Measurements from ENCODE around the gene ARHGEF17. TPM values are rescaled to one million over a fixed set of nuclear protein-coding genes. Genes with fewer than 3 reads are reported as not detected.

Gene ARHGEF17
- total and polyA plus RNA-seq, 10 donors = 5.1 to 48.5 (median 29.0) TPM

DNA sequence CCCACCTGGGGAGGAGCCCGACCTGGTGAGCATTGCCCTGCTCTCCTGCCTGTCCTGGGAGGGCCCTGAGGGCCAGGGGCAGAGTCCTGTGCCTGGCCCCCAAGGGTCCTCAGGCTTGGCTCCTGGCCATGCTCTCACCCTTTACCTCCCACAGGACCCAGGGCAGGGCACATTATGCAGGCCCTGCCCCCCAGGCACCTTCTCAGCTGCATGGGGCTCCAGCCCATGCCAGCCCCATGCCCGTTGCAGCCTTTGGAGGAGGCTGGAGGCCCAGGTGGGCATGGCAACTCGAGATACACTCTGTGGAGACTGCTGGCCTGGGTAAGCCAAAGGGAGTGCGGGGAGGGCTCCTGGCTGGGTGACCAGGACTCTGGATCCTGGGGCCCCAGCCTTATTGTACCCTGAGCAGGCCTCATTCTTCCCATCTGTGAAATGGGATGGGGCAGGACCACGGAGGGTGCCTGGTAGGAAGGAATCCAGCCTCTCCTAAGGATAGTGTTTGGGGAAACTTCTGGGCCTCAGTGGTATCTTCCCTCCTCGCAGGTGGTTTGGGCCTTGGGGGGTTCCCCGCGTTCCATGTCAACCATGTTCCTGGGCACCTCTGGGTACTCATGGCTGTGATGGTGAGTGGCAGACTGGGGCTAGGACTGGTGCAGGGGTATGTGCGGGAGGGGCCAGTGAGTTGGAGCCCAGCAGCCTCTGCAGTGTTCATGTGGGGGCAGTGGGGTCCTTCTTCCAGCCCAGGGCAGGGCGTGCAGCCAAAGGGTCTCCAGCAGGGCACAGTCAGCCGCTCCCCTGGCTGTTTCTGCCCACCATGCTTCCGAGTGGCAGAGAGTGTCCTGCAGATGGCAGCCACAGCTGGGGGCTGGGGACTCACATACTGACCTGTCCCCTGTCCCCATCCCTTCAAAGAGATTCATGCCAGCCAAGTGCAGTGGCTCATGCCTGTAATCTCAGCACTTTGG is 82.8 kb downstream of the ARHGEF17 start:
- no peaks in the 10 kb centered on the region for H3K9me3 ChIP-seq
- no peaks in the 10 kb centered on the region for H3K27me3 ChIP-seq (replicated peaks in 1 of 7)
- H3K4me3 ChIP-seq = no peak overlapping the region
- TF ChIP-seq POLR2A (IDR thresholded peaks at IDR 0.05) (no peak), POLR2AphosphoS5 (IDR thresholded peaks at IDR 0.05) (peak in 1 of 3 donors; percentile 49)
- whole genome bisulfite sequencing, 5 donors = 93 to 97% (median 96%) methylated on average over 6 to 12 of the region's 12 CpGs
- peaks cover 0 to 72% (median 47%) of the 10 kb centered on the region in 6 donors for H3K36me3 ChIP-seq
- DNase-seq = peak; percentile 69
- intact Hi-C loops (cut with DNase I; ENCODE audit: low total_unique reads) = loop anchor here (5.0 kb wide), 1 partner anchor 39 kb away; no protein-coding TSS in a partner anchor
- peak overlapping the region in 5 of 8 donors; percentile 8 to 99 (median 97) for H3K27ac ChIP-seq
- peaks cover 29 to 81% (median 57%) of the 10 kb centered on the region in 6 donors for H3K4me1 ChIP-seq

DNA sequence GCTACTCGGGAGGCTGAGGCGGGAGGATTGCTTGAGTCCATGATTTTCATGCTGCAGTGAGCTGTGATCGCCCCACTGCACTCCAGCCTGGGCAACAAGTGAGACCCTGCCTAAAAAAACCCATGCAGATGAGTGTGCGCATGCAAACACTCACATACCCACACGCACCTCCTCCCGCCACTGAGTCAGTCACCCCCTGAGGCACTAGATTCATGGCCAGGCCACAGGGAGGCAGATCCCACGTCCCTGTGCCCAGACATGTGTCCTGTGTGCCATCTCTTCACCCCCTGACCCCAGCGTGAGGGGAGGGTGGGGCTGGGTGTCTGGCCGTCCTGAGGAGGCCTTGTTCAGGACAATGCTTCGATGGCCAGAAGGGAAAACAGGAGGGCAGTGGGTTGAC is 83.6 kb downstream of the ARHGEF17 start:
- Histone ChIP-seq H3K9me3 (no peaks in the 10 kb centered on the region), H3K4me3 (no peak overlapping the region), H3K36me3 (peaks cover 0 to 80% (median 53%) of the 10 kb centered on the region in 6 donors), H3K4me1 (peaks cover 21 to 73% (median 49%) of the 10 kb centered on the region in 6 donors), H3K27me3 (replicated peaks in 1 of 7) (no peaks in the 10 kb centered on the region), H3K27ac (peak overlapping the region in 2 of 8 donors; percentile 71 to 99)
- intact Hi-C loops (cut with DNase I; ENCODE audit: low total_unique reads) = loop anchor here (5.0 kb wide), 1 partner anchor 39 kb away; no protein-coding TSS in a partner anchor
- WGBS, 5 donors = 82 to 97% (median 92%) methylated on average over 10 of the region's 10 CpGs
- no peak for TF ChIP-seq POLR2A (IDR thresholded peaks at IDR 0.05)
- TF ChIP-seq, protein P1, sequence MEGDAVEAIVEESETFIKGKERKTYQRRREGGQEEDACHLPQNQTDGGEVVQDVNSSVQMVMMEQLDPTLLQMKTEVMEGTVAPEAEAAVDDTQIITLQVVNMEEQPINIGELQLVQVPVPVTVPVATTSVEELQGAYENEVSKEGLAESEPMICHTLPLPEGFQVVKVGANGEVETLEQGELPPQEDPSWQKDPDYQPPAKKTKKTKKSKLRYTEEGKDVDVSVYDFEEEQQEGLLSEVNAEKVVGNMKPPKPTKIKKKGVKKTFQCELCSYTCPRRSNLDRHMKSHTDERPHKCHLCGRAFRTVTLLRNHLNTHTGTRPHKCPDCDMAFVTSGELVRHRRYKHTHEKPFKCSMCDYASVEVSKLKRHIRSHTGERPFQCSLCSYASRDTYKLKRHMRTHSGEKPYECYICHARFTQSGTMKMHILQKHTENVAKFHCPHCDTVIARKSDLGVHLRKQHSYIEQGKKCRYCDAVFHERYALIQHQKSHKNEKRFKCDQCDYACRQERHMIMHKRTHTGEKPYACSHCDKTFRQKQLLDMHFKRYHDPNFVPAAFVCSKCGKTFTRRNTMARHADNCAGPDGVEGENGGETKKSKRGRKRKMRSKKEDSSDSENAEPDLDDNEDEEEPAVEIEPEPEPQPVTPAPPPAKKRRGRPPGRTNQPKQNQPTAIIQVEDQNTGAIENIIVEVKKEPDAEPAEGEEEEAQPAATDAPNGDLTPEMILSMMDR (IDR thresholded peaks at IDR 0.05 in 8 of 11, conservative IDR thresholded peaks at IDR 0.05 in 3 of 11) = no peak
- no peak for TF ChIP-seq POLR2AphosphoS5 (IDR thresholded peaks at IDR 0.05)
- no peak for DNase-seq

DNA sequence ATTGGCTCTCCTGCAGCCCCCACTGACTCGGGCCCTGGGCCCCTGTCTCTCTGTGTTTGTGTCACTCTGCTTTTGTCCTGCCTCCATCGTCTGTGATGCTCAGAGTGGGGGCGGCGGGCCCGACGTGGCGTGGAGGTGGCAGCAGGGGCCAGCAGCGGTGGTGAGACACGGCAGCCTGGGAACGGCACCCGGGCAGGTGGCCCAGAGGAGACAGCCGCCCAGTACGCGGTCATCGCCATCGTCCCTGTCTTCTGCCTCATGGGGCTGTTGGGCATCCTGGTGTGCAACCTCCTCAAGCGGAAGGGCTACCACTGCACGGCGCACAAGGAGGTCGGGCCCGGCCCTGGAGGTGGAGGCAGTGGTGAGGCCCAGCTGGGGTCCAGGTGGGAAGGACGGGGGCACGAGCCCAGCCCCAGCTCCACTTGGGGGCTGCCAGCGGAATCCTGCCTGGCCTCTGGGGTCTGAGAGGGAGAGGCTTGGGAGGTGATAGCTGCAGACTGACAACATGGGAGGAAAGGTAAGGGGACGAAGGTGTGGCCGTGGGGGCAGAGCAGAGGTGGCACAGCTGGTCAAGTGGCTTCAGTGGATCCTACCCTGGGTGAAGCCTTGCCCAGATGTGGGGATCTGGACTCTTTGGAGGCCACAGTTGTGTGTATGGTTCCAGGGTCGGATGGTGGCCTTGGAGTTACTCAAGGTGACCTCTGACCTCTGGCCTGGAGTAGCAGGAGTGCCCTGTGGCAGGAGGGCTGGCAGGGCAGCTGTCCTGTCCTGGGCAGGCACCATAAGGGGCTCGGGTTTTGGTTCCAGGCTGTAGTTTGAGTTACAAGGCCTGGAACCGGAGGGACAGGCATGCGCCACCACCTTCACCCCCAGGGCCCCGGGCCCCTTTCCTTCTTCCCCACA is 84.3 kb downstream of the ARHGEF17 start:
- DNase-seq = peak; percentile 76
- peaks cover 18 to 66% (median 42%) of the 10 kb centered on the region in 6 donors for H3K4me1 ChIP-seq
- intact Hi-C loops (cut with DNase I; ENCODE audit: low total_unique reads) = loop anchor here (5.0 kb wide), 1 partner anchor 40 kb away; no protein-coding TSS in a partner anchor
- TF ChIP-seq POLR2A (IDR thresholded peaks at IDR 0.05) (no peak), POLR2AphosphoS5 (IDR thresholded peaks at IDR 0.05) (peak in 1 of 3 donors; percentile 48)
- no peak overlapping the region for H3K4me3 ChIP-seq
- no peaks in the 10 kb centered on the region for H3K27me3 ChIP-seq (replicated peaks in 1 of 7)
- no peaks in the 10 kb centered on the region for H3K9me3 ChIP-seq
- 88 to 92% (median 91%) methylated on average over 21 to 31 of the region's 31 CpGs for WGBS, 5 donors
- peaks cover 0 to 87% (median 59%) of the 10 kb centered on the region in 6 donors for H3K36me3 ChIP-seq
- H3K27ac ChIP-seq = peak overlapping the region in 4 of 8 donors; percentile 19 to 71 (median 58)

DNA sequence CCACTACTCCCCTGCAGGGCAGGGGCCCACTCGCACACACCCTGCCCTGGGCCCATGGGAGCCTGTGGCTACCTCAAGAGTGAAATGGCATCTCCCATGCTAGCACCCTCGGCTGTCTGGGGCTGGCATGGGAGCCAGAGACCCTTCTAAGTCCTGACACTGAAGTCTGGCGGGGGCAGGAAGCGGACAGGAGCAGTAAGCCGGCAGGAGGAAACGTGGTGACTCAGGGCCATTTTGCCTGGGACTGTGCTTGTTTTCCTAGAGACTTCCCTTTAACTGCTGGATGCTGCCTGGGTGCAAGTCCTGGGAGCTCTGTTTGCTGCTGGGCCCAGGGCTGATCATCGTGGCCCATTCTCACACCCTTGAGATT is 84.9 kb downstream of the ARHGEF17 start:
- peak overlapping the region in 4 of 8 donors; percentile 19 to 71 (median 58) for H3K27ac ChIP-seq
- no peaks in the 10 kb centered on the region for H3K9me3 ChIP-seq
- intact Hi-C loops (cut with DNase I; ENCODE audit: low total_unique reads) = loop anchor here (5.0 kb wide), 1 partner anchor 41 kb away; no protein-coding TSS in a partner anchor
- no peaks in the 10 kb centered on the region for H3K27me3 ChIP-seq (replicated peaks in 1 of 7)
- peaks cover 0 to 93% (median 65%) of the 10 kb centered on the region in 6 donors for H3K36me3 ChIP-seq
- WGBS, 5 donors = 57 to 79% (median 71%) methylated on average over 2 to 7 of the region's 7 CpGs
- H3K4me3 ChIP-seq = no peak overlapping the region
- peaks cover 11 to 60% (median 36%) of the 10 kb centered on the region in 6 donors for H3K4me1 ChIP-seq
- no peak for TF ChIP-seq POLR2A (IDR thresholded peaks at IDR 0.05)
- TF ChIP-seq, protein P1 (IDR thresholded peaks at IDR 0.05 in 8 of 11, conservative IDR thresholded peaks at IDR 0.05 in 3 of 11) = no peak
- peak; percentile 75 for DNase-seq

Data from spleen (tissue), 11 donors.